Mucosa of descending colon (tissue), 3 donors: ENCODE measurements around the gene LCN15. TPM values are rescaled to one million over a fixed set of nuclear protein-coding genes. Genes with fewer than 3 reads are reported as not detected.

Experiments
- ATAC-seq: fragments of 200-7000 bp; cut with Tn5 transposase; one replicate; pipeline ENCODE4 v1.9.1; 2020; ENCODE audit warnings: mild to moderate bottlenecking, moderate library complexity
- DNase-seq, 3 donors: peaks; one replicate each; pipeline ENCODE4 v3.0.0-alpha.2; 2020
- H3K36me3 ChIP-seq: fragments of 200-600 bp; one replicate; pipeline ENCODE4 v1.8.0; 2021; ENCODE audit warnings: low read depth, mild to moderate bottlenecking
- H3K4me1 ChIP-seq: fragments of 200-600 bp; one replicate; pipeline ENCODE4 v1.8.0; 2021; ENCODE audit warnings: low read depth, mild to moderate bottlenecking
- H3K4me3 ChIP-seq: fragments of 200-600 bp; one replicate; pipeline ENCODE4 v1.8.0; 2021; ENCODE audit warnings: mild to moderate bottlenecking
- H3K9me3 ChIP-seq: fragments of 200-600 bp; one replicate; pipeline ENCODE4 v1.8.0; 2021; ENCODE audit warnings: mild to moderate bottlenecking
- intact Hi-C, 2 donors: fragments of 100-400 bp; cut with DNase I in 1 of 2; cut with micrococcal nuclease in 1 of 2; formaldehyde crosslinking; loops; one replicate each; pipeline versions ENCODE4 v1.11.0 to v1.11.1; 2022; cut with DNase I, micrococcal nuclease
- microRNA-seq: library from miRNA; unstranded; fragments of <30 nt; microRNA quantifications from one replicate; pipeline ENCODE4, GENCODE V29; 2019
- total RNA-seq, 3 donors: library from RNA; stranded (reverse); fragmentation: NEBNext Ultra II Directional in 2 of 3; extraction: Animal tissue kit (Norgen Biotek cat#: 25700) in 2 of 3; gene quantifications; one replicate each; pipeline versions ENCODE4 v1.2.1 to v1.2.4, GENCODE V29; 2021 to 2023
- TF ChIP-seq, protein P1 (sequence below): fragments of 200-600 bp; IDR thresholded peaks from one replicate; pipeline ENCODE4 v1.8.0; 2022; ENCODE audit warnings: antibody characterized with exemption, mild to moderate bottlenecking
- donor health status: DM: no; HTN: no; CAD: no; lungs with moderate emphysema.
- donor health status: DM: no; HTN: no; CAD: no.
- donor health status: DM: no; HTN: yes; CAD: no.

Gene LCN15
- total RNA-seq, 3 donors from 2014 or later: 1.6 to 17.2 (median 3.7) TPM

DNA sequence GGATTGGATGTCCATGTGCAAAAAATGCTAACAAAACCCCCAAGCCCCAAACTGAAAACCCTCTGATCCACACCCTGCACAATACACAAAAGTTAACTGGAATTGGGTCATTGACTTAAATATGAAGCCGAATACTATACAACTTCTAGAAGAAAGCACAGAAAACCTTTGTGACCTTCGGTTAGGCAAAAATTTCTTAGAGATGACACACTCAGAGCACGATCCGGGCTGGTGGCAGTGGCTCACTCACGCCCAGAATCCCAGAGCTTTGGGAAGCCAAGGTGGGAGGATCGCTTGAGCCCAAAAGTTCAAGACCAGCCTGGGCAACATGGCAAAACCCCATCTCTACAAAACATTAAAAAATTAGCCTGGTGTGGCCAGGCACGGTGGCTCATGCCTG is 53.8 kb downstream of the LCN15 start:
- intact Hi-C loops: no loop called here
- ATAC-seq (no peak), DNase-seq (no peak)
- H3K9me3 ChIP-seq: no peaks in the 10 kb centered on the region
- no peak overlapping the region for H3K4me3 ChIP-seq
- TF ChIP-seq, protein P1, sequence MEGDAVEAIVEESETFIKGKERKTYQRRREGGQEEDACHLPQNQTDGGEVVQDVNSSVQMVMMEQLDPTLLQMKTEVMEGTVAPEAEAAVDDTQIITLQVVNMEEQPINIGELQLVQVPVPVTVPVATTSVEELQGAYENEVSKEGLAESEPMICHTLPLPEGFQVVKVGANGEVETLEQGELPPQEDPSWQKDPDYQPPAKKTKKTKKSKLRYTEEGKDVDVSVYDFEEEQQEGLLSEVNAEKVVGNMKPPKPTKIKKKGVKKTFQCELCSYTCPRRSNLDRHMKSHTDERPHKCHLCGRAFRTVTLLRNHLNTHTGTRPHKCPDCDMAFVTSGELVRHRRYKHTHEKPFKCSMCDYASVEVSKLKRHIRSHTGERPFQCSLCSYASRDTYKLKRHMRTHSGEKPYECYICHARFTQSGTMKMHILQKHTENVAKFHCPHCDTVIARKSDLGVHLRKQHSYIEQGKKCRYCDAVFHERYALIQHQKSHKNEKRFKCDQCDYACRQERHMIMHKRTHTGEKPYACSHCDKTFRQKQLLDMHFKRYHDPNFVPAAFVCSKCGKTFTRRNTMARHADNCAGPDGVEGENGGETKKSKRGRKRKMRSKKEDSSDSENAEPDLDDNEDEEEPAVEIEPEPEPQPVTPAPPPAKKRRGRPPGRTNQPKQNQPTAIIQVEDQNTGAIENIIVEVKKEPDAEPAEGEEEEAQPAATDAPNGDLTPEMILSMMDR: no peak
- no peaks in the 10 kb centered on the region for H3K36me3 ChIP-seq
- peaks cover 6% of the 10 kb centered on the region for H3K4me1 ChIP-seq

Small RNA genes within 50 kb of the gene (microRNA-seq; reads per million reads assigned to microRNA genes)
- gene MIR6722: not detected

Other genes starting within 250 kb of the LCN15 start
- gene NOTCH1, start 218.5 kb downstream of the LCN15 start, total RNA-seq: 100 to 1,000 TPM in 1 of 3 donors, 10 to 100 TPM in 2; 59.0 to 101 (median 72.6) TPM
- gene EGFL7, start 101.6 kb downstream of the LCN15 start, total RNA-seq: 10 to 100 TPM; 15.9 to 43.4 (median 18.9) TPM
- gene AGPAT2, start 77.1 kb downstream of the LCN15 start, total RNA-seq: 100 to 1,000 TPM; 113 to 296 (median 152) TPM
- 1 to 10 TPM; 1.0 to 10.0 (median 2.9) TPM for gene DIPK1B, start 51.9 kb downstream of the LCN15 start, total RNA-seq
- gene LCN10, start 21.6 kb downstream of the LCN15 start, total RNA-seq: 1 to 10 TPM in 2 of 3 donors, under 1 TPM in 1; 0.12 to 5.1 (median 2.7) TPM
- gene LCN6, start 16.0 kb downstream of the LCN15 start, total RNA-seq: 1 to 10 TPM; 1.0 to 8.5 (median 4.7) TPM
- gene LCN8, start 6.3 kb downstream of the LCN15 start, total RNA-seq: not detected
- 100 to 1,000 TPM; 110 to 373 (median 127) TPM for gene TMEM141, start 26.8 kb upstream of the LCN15 start, total RNA-seq
- gene CCDC183, start 31.8 kb upstream of the LCN15 start, total RNA-seq: 10 to 100 TPM in 1 of 3 donors, 1 to 10 TPM in 2; 4.0 to 38.0 (median 7.0) TPM
- 100 to 1,000 TPM in 2 of 3 donors, 10 to 100 TPM in 1; 92.1 to 142 (median 112) TPM for gene RABL6, start 43.4 kb upstream of the LCN15 start, total RNA-seq
- gene AJM1, start 78.0 kb upstream of the LCN15 start, total RNA-seq: 10 to 100 TPM in 2 of 3 donors, 1 to 10 TPM in 1; 7.4 to 21.6 (median 16.4) TPM
- 100 to 1,000 TPM in 2 of 3 donors, 10 to 100 TPM in 1; 96.4 to 163 (median 102) TPM for gene PHPT1, start 84.9 kb upstream of the LCN15 start, total RNA-seq
- gene MAMDC4, start 87.8 kb upstream of the LCN15 start, total RNA-seq: 10 to 100 TPM; 15.4 to 43.8 (median 18.5) TPM
- gene EDF1, start 101.8 kb upstream of the LCN15 start, total RNA-seq: 100 to 1,000 TPM; 311 to 445 (median 397) TPM
- 10 to 100 TPM; 19.6 to 28.2 (median 21.1) TPM for gene TRAF2, start 122.0 kb upstream of the LCN15 start, total RNA-seq
- gene FBXW5, start 180.2 kb upstream of the LCN15 start, total RNA-seq: 100 to 1,000 TPM; 127 to 197 (median 142) TPM
- 10 to 100 TPM in 2 of 3 donors, 1 to 10 TPM in 1; 3.2 to 15.4 (median 10.4) TPM for gene C8G, start 180.7 kb upstream of the LCN15 start, total RNA-seq
- 10 to 100 TPM in 1 of 3 donors, 1 to 10 TPM in 2; 6.8 to 10.7 (median 7.6) TPM for gene LCN12, start 187.8 kb upstream of the LCN15 start, total RNA-seq
- gene PTGDS, start 213.0 kb upstream of the LCN15 start, total RNA-seq: 10 to 100 TPM in 2 of 3 donors, 1 to 10 TPM in 1; 2.5 to 45.4 (median 16.1) TPM
- under 1 TPM in 2 of 3 donors, not detected in 1; 0.17 to 0.76 TPM for gene LCNL1, start 218.5 kb upstream of the LCN15 start, total RNA-seq
- 10 to 100 TPM; 32.0 to 39.9 (median 34.1) TPM for gene PAXX, start 227.9 kb upstream of the LCN15 start, total RNA-seq
- 1 to 10 TPM in 1 of 3 donors, under 1 TPM in 2; 0.82 to 1.9 (median 0.99) TPM for gene CLIC3, start 232.1 kb upstream of the LCN15 start, total RNA-seq